ENCODE measurements around the gene RAD1. TPM values are rescaled to one million over a fixed set of nuclear protein-coding genes. Genes with fewer than 3 reads are reported as not detected.

The RAD1 gene
- total and polyA plus RNA-seq, 8 donors, result 4.9 to 33.6 (median 15.1) TPM

- no peak for DNase-seq
- Histone ChIP-seq H3K27me3 (no peaks in the 10 kb centered on the region), H3K27ac (no peak overlapping the region), H3K4me1 (no peaks in the 10 kb centered on the region), H3K36me3 (no peaks in the 10 kb centered on the region), H3K9me3 (no peaks in the 10 kb centered on the region), H3K4me3 (no peak overlapping the region)
- TF ChIP-seq CTCF (IDR thresholded peaks at IDR 0.05) (no peak), EP300 (IDR thresholded peaks at IDR 0.05) (no peak), POLR2A (IDR thresholded peaks at IDR 0.05) (no peak), POLR2AphosphoS5 (IDR thresholded peaks at IDR 0.05) (no peak)
- intact Hi-C loops (cut with DNase I; ENCODE audit: low total_unique reads), result no loop called here
- WGBS, 5 donors, result 34 to 92% (median 63%) methylated on average over 2 of the region's 2 CpGs
These were observed 56.5 kb downstream of the RAD1 start for GRCh38 chr5:34858790-34859189.

GRCh38 chr5:34857894-34858293 is 57.4 kb downstream of the RAD1 start:
- Histone ChIP-seq H3K4me1 (no peaks in the 10 kb centered on the region), H3K9me3 (no peaks in the 10 kb centered on the region), H3K27me3 (no peaks in the 10 kb centered on the region), H3K36me3 (no peaks in the 10 kb centered on the region), H3K27ac (no peak overlapping the region), H3K4me3 (no peak overlapping the region)
- DNase-seq, result no peak
- WGBS, 5 donors, result 86 to 96% (median 89%) methylated on average over 1 of the region's 1 CpG
- TF ChIP-seq POLR2A (IDR thresholded peaks at IDR 0.05), result no peak
- TF ChIP-seq POLR2AphosphoS5 (IDR thresholded peaks at IDR 0.05), result no peak
- TF ChIP-seq CTCF (IDR thresholded peaks at IDR 0.05), result no peak
- no peak for TF ChIP-seq EP300 (IDR thresholded peaks at IDR 0.05)
- intact Hi-C loops (cut with DNase I; ENCODE audit: low total_unique reads), result no loop called here

GRCh38 chr5:34857161-34857560 is 58.1 kb downstream of the RAD1 start:
- intact Hi-C loops (cut with DNase I; ENCODE audit: low total_unique reads), result no loop called here
- no peaks in the 10 kb centered on the region for H3K9me3 ChIP-seq
- 72 to 83% (median 82%) methylated on average over 3 of the region's 3 CpGs for WGBS, 5 donors
- no peaks in the 10 kb centered on the region for H3K27me3 ChIP-seq
- DNase-seq, result no peak
- H3K36me3 ChIP-seq, result no peaks in the 10 kb centered on the region
- H3K4me1 ChIP-seq, result no peaks in the 10 kb centered on the region
- TF ChIP-seq POLR2AphosphoS5 (IDR thresholded peaks at IDR 0.05) (no peak), EP300 (IDR thresholded peaks at IDR 0.05) (no peak)
- no peak overlapping the region for H3K4me3 ChIP-seq
- no peak overlapping the region for H3K27ac ChIP-seq

Other genes with a start within 250 kb of the RAD1 start
- 1 to 10 TPM in 1 of 5 donors, under 1 TPM in 1, not detected in 3; 0.89 to 1.5 TPM for gene TTC23L, start 76.3 kb downstream of the RAD1 start, total RNA-seq
- gene TTC23L, start 76.3 kb downstream of the RAD1 start, polyA plus RNA-seq, result under 1 TPM in 1 of 3 donors, not detected in 2; 0.15 TPM
- gene BRIX1, start 207 bp upstream of the RAD1 start, total RNA-seq, result 10 to 100 TPM in 3 of 5 donors, 1 to 10 TPM in 1, not detected in 1; 3.8 to 36.2 (median 15.5) TPM
- 10 to 100 TPM; 17.1 to 22.5 (median 21.4) TPM for gene BRIX1, start 207 bp upstream of the RAD1 start, polyA plus RNA-seq
- 10 to 100 TPM; 30.4 to 69.4 (median 32.3) TPM for gene DNAJC21, start 14.1 kb upstream of the RAD1 start, total RNA-seq
- 10 to 100 TPM; 21.8 to 32.2 (median 22.1) TPM for gene DNAJC21, start 14.1 kb upstream of the RAD1 start, polyA plus RNA-seq
- under 1 TPM in 1 of 5 donors, not detected in 4; 0.73 TPM for gene AGXT2, start 132.4 kb upstream of the RAD1 start, total RNA-seq
- gene AGXT2, start 132.4 kb upstream of the RAD1 start, polyA plus RNA-seq, result not detected

Measured in stomach (tissue), 9 donors.